ENCODE data around the gene RTN4. TPM values are rescaled to one million over a fixed set of nuclear protein-coding genes. Genes with fewer than 3 reads are reported as not detected.

RTN4 gene
- total RNA-seq, 1 experiment from 2014 or later = 200 TPM

GRCh38 chr2:55088400-55088799 is 38.1 kb upstream of the RTN4 start:
- Histone ChIP-seq H2BK12ac (ENCODE audit: insufficient read length, low read depth, low read length) (no peak overlapping the region), H3K14ac (ENCODE audit: insufficient read depth, low read length) (no peak overlapping the region), H3K27ac (ENCODE audit: insufficient read length, low read depth, low read length) (no peak overlapping the region), H3K18ac (ENCODE audit: insufficient read length, low read depth, low read length) (no peak overlapping the region), H4K91ac (ENCODE audit: insufficient read length, low read depth, low read length) (no peak overlapping the region), H3K9me3 (ENCODE audit: control insufficient read depth, low read depth, low read length) (no peaks in the 10 kb centered on the region), H3K9ac (ENCODE audit: extremely low read depth, insufficient read length, low read length) (no peak overlapping the region), H3K79me1 (ENCODE audit: insufficient read depth, low read depth, low read length, poor library complexity, severe bottlenecking) (no peaks in the 10 kb centered on the region), H3T11ph (ENCODE audit: low read length) (no peak overlapping the region), H3K4me2 (ENCODE audit: insufficient read depth, insufficient read length, low read length) (no peak overlapping the region), H3K79me2 (ENCODE audit: insufficient read depth, low read length) (no peaks in the 10 kb centered on the region), H3K56ac (ENCODE audit: insufficient read length, low read depth, low read length) (no peak overlapping the region), H3K27me3 (ENCODE audit: insufficient read depth, low read length) (no peaks in the 10 kb centered on the region), H2BK120ac (ENCODE audit: low read depth, low read length, poor library complexity, severe bottlenecking) (no peak overlapping the region), H2BK20ac (ENCODE audit: low read depth, low read length, poor library complexity, severe bottlenecking) (no peak overlapping the region), H2AFZ (ENCODE audit: low read length) (no peak overlapping the region), H3K4ac (ENCODE audit: low read depth, low read length) (no peak overlapping the region), H4K5ac (ENCODE audit: insufficient read length, low read depth, low read length) (no peak overlapping the region), H2AK5ac (ENCODE audit: insufficient read length, low read length) (no peak overlapping the region), H3K23me2 (ENCODE audit: insufficient read length, low read depth, low read length, poor library complexity, severe bottlenecking) (no peaks in the 10 kb centered on the region), H2BK15ac (ENCODE audit: low read depth, low read length) (no peak overlapping the region), H3K23ac (ENCODE audit: insufficient read length, low read depth, low read length) (no peak overlapping the region), H3K4me1 (ENCODE audit: insufficient read depth, low read length) (no peaks in the 10 kb centered on the region), H4K20me1 (ENCODE audit: control insufficient read depth, insufficient read depth, insufficient read length) (no peaks in the 10 kb centered on the region), H4K8ac (replicated peaks; ENCODE audit: insufficient read length, low read depth, low read length) (no peak overlapping the region), H2BK5ac (ENCODE audit: insufficient read length, low read length) (no peak overlapping the region)
- Mint-ChIP-seq H3K36me3 (ENCODE audit: insufficient read depth in 1 of 3, low read depth in 3 of 3) (no peaks in the 10 kb centered on the region), H3K27me3 (ENCODE audit: low read depth) (no peaks in the 10 kb centered on the region), H3K9me3 (no peaks in the 10 kb centered on the region), H3K27ac (no peak overlapping the region), H3K4me1 (peaks cover 2% of the 10 kb centered on the region in 2 experiments; a peak in 1 of 4 replicates), H3K4me3 (no peak overlapping the region)
- no peak for DNase-seq
- WGBS (ENCODE audit: extremely low coverage, insufficient read length, low lambda C conversion rate) = no CpG with 5 or more reads among the region's 1 CpG
- no peak for TF ChIP-seq CTCF (conservative IDR thresholded peaks at IDR 0.05)

Measured in H9 (cell line).